HepG2 (cell line): ENCODE measurements around the gene THY1. TPM values are rescaled to one million over a fixed set of nuclear protein-coding genes. Genes with fewer than 3 reads are reported as not detected.

Experiments
- ADNP ChIP-seq: sonication (generic); formaldehyde crosslinking; IDR thresholded peaks from 2 replicates; pipeline ENCODE4 v1.4.0; 2020; ENCODE audit warnings: missing genetic modification reagents
- BORCS8-MEF2B ChIP-seq: sonication (generic); formaldehyde crosslinking; IDR thresholded peaks from 2 replicates; pipeline ENCODE4 v1.8.0; 2022; ENCODE audit warnings: mild to moderate bottlenecking, missing genetic modification reagents
- EP300 ChIP-seq, 3 experiments: sonication (generic) in 1 of 3; formaldehyde crosslinking in 1 of 3; IDR thresholded peaks; 2 replicates each; pipeline versions ENCODE4 v1.5.1 to v1.6.1; 2011 to 2020; ENCODE audit warnings: low read depth in 2 of 3, low read length in 2 of 3, borderline replicate concordance in 1 of 3, improper control_type of control experiment in 1 of 3, mild to moderate bottlenecking in 1 of 3, missing genetic modification reagents in 1 of 3, moderate library complexity in 1 of 3
- HOXA9 ChIP-seq: sonication (generic); formaldehyde crosslinking; IDR thresholded peaks from 2 replicates; pipeline ENCODE4 v1.8.1; 2022; ENCODE audit warnings: missing genetic modification reagents, mild to moderate bottlenecking, moderate library complexity, borderline replicate concordance
- MIXL1 ChIP-seq: IDR thresholded peaks from 2 replicates; pipeline ENCODE4 v1.6.1; 2016
- NFE2L2 ChIP-seq: fragments of 150-350 bp; IDR thresholded peaks from 2 replicates; pipeline ENCODE4 v1.6.1; 2014; ENCODE audit warnings: low read length
- RFXAP ChIP-seq: sonication (generic); formaldehyde crosslinking; IDR thresholded peaks from 2 replicates; pipeline ENCODE4 v1.4.0; 2020; ENCODE audit warnings: missing genetic modification reagents, borderline replicate concordance
- SKI ChIP-seq: fragments of 450-650 bp; IDR thresholded peaks from one replicate; pipeline ENCODE4 v1.6.1; 2018; ENCODE audit warnings: mild to moderate bottlenecking; ENCODE audit not compliant: partially characterized antibody
- TARDBP ChIP-seq: sonication (generic); formaldehyde crosslinking; IDR thresholded peaks from 2 replicates; pipeline ENCODE4 v1.8.0; 2022; ENCODE audit warnings: mild to moderate bottlenecking, missing genetic modification reagents
- ZBTB8A ChIP-seq: sonication (generic); formaldehyde crosslinking; IDR thresholded peaks from 2 replicates; pipeline ENCODE4 v1.4.0; 2020; ENCODE audit warnings: mild to moderate bottlenecking, low read depth, missing genetic modification reagents, borderline replicate concordance
- ZFP82 ChIP-seq: sonication (generic); formaldehyde crosslinking; IDR thresholded peaks from 2 replicates; pipeline ENCODE4 v1.5.1; 2020; ENCODE audit warnings: mild to moderate bottlenecking, missing genetic modification reagents, borderline replicate concordance
- ZNF251 ChIP-seq: sonication (generic); formaldehyde crosslinking; IDR thresholded peaks from 2 replicates; pipeline ENCODE4 v1.9.0; 2021; ENCODE audit warnings: mild to moderate bottlenecking, missing genetic modification reagents
- ZNF296 ChIP-seq: sonication (generic); formaldehyde crosslinking; conservative IDR thresholded peaks from 2 replicates; pipeline ENCODE4 v1.5.0; 2020; ENCODE audit warnings: mild to moderate bottlenecking, missing genetic modification reagents
- ZNF317 ChIP-seq: sonication (generic); formaldehyde crosslinking; IDR thresholded peaks from 2 replicates; pipeline ENCODE4 v1.5.0; 2020; ENCODE audit warnings: mild to moderate bottlenecking, missing genetic modification reagents
- ZNF512 ChIP-seq: sonication (generic); formaldehyde crosslinking; IDR thresholded peaks from 2 replicates; pipeline ENCODE4 v1.4.0; 2020; ENCODE audit warnings: mild to moderate bottlenecking, missing genetic modification reagents
- ZNF558 ChIP-seq: sonication (generic); formaldehyde crosslinking; IDR thresholded peaks from 2 replicates; pipeline ENCODE4 v1.9.0; 2022; ENCODE audit warnings: mild to moderate bottlenecking, missing genetic modification reagents, borderline replicate concordance
- ZNF839 ChIP-seq: sonication (generic); formaldehyde crosslinking; IDR thresholded peaks from 2 replicates; pipeline ENCODE4 v1.4.0; 2020; ENCODE audit warnings: missing genetic modification reagents, mild to moderate bottlenecking, borderline replicate concordance
- ZSCAN25 ChIP-seq: sonication (generic); formaldehyde crosslinking; IDR thresholded peaks from 2 replicates; pipeline ENCODE4 v1.8.0; 2022; ENCODE audit warnings: mild to moderate bottlenecking, missing genetic modification reagents
- polyA plus RNA-seq, 8 experiments: library from polyadenylated mRNA; depleted of rRNA in 3 of 8; stranded (reverse) in 7 of 8; unstranded in 1 of 8; fragments of >200 nt; fragmentation: Illumina TruSeq in 4 of 8; extraction: Trizol in 4 of 8; gene quantifications; 2 replicates each; pipeline versions ENCODE4 v1.2.1 to v1.2.3, GENCODE V29; 2011 to 2016; ENCODE audit warnings: low read depth in 4 of 8, missing spikeins in 1 of 8, mixed read lengths in 1 of 8; ENCODE audit not compliant: insufficient read depth in 1 of 8
- total RNA-seq, 5 experiments: library from RNA; depleted of rRNA; stranded (reverse); fragments of >200 nt; fragmentation: Illumina TruSeq; extraction: Trizol; gene quantifications; 2 replicates each; pipeline ENCODE4 v1.2.3, GENCODE V29; 2016; ENCODE audit warnings: low read depth in 1 of 5
- TF ChIP-seq, protein P1 (sequence below): sonication (generic); formaldehyde crosslinking; IDR thresholded peaks from 2 replicates; pipeline ENCODE4 v1.8.0; 2022; ENCODE audit warnings: missing genetic modification reagents, mild to moderate bottlenecking, borderline replicate concordance
- TF ChIP-seq, protein P2 (sequence below): sonication (generic); formaldehyde crosslinking; IDR thresholded peaks from 2 replicates; pipeline ENCODE4 v1.4.0; 2020; ENCODE audit warnings: missing genetic modification reagents
- TF ChIP-seq, protein P3 (sequence below): sonication (generic); formaldehyde crosslinking; IDR thresholded peaks from 2 replicates; pipeline ENCODE4 v1.5.0; 2020; ENCODE audit warnings: mild to moderate bottlenecking, missing genetic modification reagents, moderate library complexity
- TF ChIP-seq, protein P4 (sequence below): sonication (generic); formaldehyde crosslinking; IDR thresholded peaks from 2 replicates; pipeline ENCODE4 v1.5.0; 2020; ENCODE audit warnings: missing genetic modification reagents, mild to moderate bottlenecking, borderline replicate concordance
- TF ChIP-seq, protein P5 (sequence below): IDR thresholded peaks from 2 replicates; pipeline ENCODE4 v1.6.1; 2016; ENCODE audit warnings: control low read depth

Gene THY1
- total and polyA plus RNA-seq, 2 of the 13 experiments (the other 11 are each of a cell fraction or from before 2014, with no cell fraction given) = not detected

GRCh38 chr11:119376197-119376847, 46.6 kb downstream of the THY1 start (continued):
- TF ChIP-seq ADNP (no peak), NFE2L2 (no peak), MIXL1 (no peak), ZNF512 (CRISPR knock-in tag) (no peak), SKI (no peak), HOXA9 (CRISPR knock-in tag) (peak; percentile 38; the same call in 1 of the 2 replicates), ZNF558 (no peak), ZNF839 (no peak), ZNF251 (no peak), ZSCAN25 (no peak), ZNF296 (CRISPR knock-in tag) (no peak), BORCS8-MEF2B (CRISPR knock-in tag) (no peak), ZFP82 (CRISPR knock-in tag) (0 out of 2 replicates have a peak, but pooled peaks have one; percentile 43), ZNF317 (CRISPR knock-in tag) (no peak), TARDBP (CRISPR knock-in tag) (peak; percentile 43; the same call in 1 of the 2 replicates), RFXAP (peak; percentile 96), ZBTB8A (CRISPR knock-in tag) (no peak), EP300 (IDR thresholded peaks at IDR 0.05; ENCODE audit: low read depth in 2 of 2, low read length in 2 of 2) (peak in 1 of 2 experiments; percentile 59; a peak in 1 of 4 replicates), EP300 (CRISPR knock-in tag; IDR thresholded peaks at IDR 0.05; ENCODE audit: borderline replicate concordance) (peak; percentile 64; the same call in 1 of the 2 replicates)
- TF ChIP-seq, protein P1, sequence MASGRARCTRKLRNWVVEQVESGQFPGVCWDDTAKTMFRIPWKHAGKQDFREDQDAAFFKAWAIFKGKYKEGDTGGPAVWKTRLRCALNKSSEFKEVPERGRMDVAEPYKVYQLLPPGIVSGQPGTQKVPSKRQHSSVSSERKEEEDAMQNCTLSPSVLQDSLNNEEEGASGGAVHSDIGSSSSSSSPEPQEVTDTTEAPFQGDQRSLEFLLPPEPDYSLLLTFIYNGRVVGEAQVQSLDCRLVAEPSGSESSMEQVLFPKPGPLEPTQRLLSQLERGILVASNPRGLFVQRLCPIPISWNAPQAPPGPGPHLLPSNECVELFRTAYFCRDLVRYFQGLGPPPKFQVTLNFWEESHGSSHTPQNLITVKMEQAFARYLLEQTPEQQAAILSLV (CRISPR knock-in tag) = peak; percentile 59; the same call in 1 of the 2 replicates
- TF ChIP-seq, protein P2, sequence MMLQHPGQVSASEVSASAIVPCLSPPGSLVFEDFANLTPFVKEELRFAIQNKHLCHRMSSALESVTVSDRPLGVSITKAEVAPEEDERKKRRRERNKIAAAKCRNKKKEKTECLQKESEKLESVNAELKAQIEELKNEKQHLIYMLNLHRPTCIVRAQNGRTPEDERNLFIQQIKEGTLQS (CRISPR knock-in tag) = 0 out of 2 replicates have a peak, but pooled peaks have one; percentile 26
- TF ChIP-seq, protein P3, sequence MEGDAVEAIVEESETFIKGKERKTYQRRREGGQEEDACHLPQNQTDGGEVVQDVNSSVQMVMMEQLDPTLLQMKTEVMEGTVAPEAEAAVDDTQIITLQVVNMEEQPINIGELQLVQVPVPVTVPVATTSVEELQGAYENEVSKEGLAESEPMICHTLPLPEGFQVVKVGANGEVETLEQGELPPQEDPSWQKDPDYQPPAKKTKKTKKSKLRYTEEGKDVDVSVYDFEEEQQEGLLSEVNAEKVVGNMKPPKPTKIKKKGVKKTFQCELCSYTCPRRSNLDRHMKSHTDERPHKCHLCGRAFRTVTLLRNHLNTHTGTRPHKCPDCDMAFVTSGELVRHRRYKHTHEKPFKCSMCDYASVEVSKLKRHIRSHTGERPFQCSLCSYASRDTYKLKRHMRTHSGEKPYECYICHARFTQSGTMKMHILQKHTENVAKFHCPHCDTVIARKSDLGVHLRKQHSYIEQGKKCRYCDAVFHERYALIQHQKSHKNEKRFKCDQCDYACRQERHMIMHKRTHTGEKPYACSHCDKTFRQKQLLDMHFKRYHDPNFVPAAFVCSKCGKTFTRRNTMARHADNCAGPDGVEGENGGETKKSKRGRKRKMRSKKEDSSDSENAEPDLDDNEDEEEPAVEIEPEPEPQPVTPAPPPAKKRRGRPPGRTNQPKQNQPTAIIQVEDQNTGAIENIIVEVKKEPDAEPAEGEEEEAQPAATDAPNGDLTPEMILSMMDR (CRISPR knock-in tag) = peak; percentile 40
- TF ChIP-seq, protein P4, sequence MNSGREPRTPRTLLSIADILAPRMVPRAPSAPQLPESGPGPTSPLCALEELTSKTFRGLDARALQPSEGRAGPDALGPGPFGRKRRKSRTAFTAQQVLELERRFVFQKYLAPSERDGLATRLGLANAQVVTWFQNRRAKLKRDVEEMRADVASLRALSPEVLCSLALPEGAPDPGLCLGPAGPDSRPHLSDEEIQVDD (CRISPR knock-in tag) = no peak
- TF ChIP-seq, protein P5, sequence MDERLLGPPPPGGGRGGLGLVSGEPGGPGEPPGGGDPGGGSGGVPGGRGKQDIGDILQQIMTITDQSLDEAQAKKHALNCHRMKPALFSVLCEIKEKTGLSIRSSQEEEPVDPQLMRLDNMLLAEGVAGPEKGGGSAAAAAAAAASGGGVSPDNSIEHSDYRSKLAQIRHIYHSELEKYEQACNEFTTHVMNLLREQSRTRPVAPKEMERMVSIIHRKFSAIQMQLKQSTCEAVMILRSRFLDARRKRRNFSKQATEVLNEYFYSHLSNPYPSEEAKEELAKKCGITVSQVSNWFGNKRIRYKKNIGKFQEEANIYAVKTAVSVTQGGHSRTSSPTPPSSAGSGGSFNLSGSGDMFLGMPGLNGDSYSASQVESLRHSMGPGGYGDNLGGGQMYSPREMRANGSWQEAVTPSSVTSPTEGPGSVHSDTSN = no peak
